ENCODE results near the gene MRC2. TPM values are rescaled to one million over a fixed set of nuclear protein-coding genes. Genes with fewer than 3 reads are reported as not detected.

MRC2 gene
- total RNA-seq, 2 donors from 2014 or later = 184 to 242 TPM

GRCh38 chr17:62655656-62656055, 28.2 kb downstream of the MRC2 start:
- Histone ChIP-seq H3K36me3 (no peaks in the 10 kb centered on the region), H3K27me3 (replicated peaks; ENCODE audit: insufficient read depth) (no peaks in the 10 kb centered on the region), H3K4me1 (ENCODE audit: control insufficient read depth in 1 of 2, low read depth in 2 of 2) (peaks cover 9 to 32% of the 10 kb centered on the region in 2 donors), H3K27ac (no peak overlapping the region), H3K4me3 (no peak overlapping the region), H3K9me3 (peaks cover 5% of the 10 kb centered on the region)
- ATAC-seq (ENCODE audit: insufficient number of reproducible peaks, low FRiP score, low read depth) (no peak), DNase-seq (ENCODE audit: low spot score) (no peak)
- no peak for TF ChIP-seq CTCF (IDR thresholded peaks at IDR 0.05)

- DNase-seq (ENCODE audit: low spot score) (no peak), ATAC-seq (ENCODE audit: insufficient number of reproducible peaks, low FRiP score, low read depth) (no peak)
- peaks cover 9% of the 10 kb centered on the region for H3K9me3 ChIP-seq
- no peak overlapping the region for H3K4me3 ChIP-seq
- no peaks in the 10 kb centered on the region for H3K36me3 ChIP-seq
- H3K4me1 ChIP-seq (ENCODE audit: control insufficient read depth in 1 of 2, low read depth in 2 of 2) = peaks cover 9 to 28% of the 10 kb centered on the region in 2 donors
- H3K27me3 ChIP-seq (replicated peaks; ENCODE audit: insufficient read depth) = no peaks in the 10 kb centered on the region
- TF ChIP-seq CTCF (IDR thresholded peaks at IDR 0.05) = no peak
- no peak overlapping the region for H3K27ac ChIP-seq
Observed at GRCh38 chr17:62656446-62656845, 29.0 kb downstream of the MRC2 start.

- peaks cover 9 to 20% of the 10 kb centered on the region in 2 donors for H3K4me1 ChIP-seq (ENCODE audit: control insufficient read depth in 1 of 2, low read depth in 2 of 2)
- DNase-seq (ENCODE audit: low spot score) (no peak), ATAC-seq (ENCODE audit: insufficient number of reproducible peaks, low FRiP score, low read depth) (no peak)
- H3K27ac ChIP-seq = no peak overlapping the region
- no peaks in the 10 kb centered on the region for H3K27me3 ChIP-seq (replicated peaks; ENCODE audit: insufficient read depth)
- H3K36me3 ChIP-seq = no peaks in the 10 kb centered on the region
- H3K4me3 ChIP-seq = no peak overlapping the region
- peaks cover 9% of the 10 kb centered on the region for H3K9me3 ChIP-seq
- TF ChIP-seq CTCF (IDR thresholded peaks at IDR 0.05) = no peak
Observed at GRCh38 chr17:62657145-62657665, 29.7 kb downstream of the MRC2 start.

- no peak for TF ChIP-seq CTCF (IDR thresholded peaks at IDR 0.05)
- H3K36me3 ChIP-seq = no peaks in the 10 kb centered on the region
- no peak overlapping the region for H3K27ac ChIP-seq
- H3K4me3 ChIP-seq = no peak overlapping the region
- H3K9me3 ChIP-seq = peaks cover 9% of the 10 kb centered on the region
- ATAC-seq (ENCODE audit: insufficient number of reproducible peaks, low FRiP score, low read depth) = no peak
- no peaks in the 10 kb centered on the region for H3K27me3 ChIP-seq (replicated peaks; ENCODE audit: insufficient read depth)
- DNase-seq (ENCODE audit: low spot score) = no peak
- peaks cover 9 to 21% of the 10 kb centered on the region in 2 donors for H3K4me1 ChIP-seq (ENCODE audit: control insufficient read depth in 1 of 2, low read depth in 2 of 2)
Observed at GRCh38 chr17:62657690-62658089, 30.2 kb downstream of the MRC2 start.

GRCh38 chr17:62658136-62658920, 30.9 kb downstream of the MRC2 start:
- H3K4me1 ChIP-seq (ENCODE audit: control insufficient read depth in 1 of 2, low read depth in 2 of 2) = peaks cover 7 to 18% of the 10 kb centered on the region in 2 donors
- ATAC-seq (ENCODE audit: insufficient number of reproducible peaks, low FRiP score, low read depth) (no peak), DNase-seq (ENCODE audit: low spot score) (no peak)
- no peaks in the 10 kb centered on the region for H3K36me3 ChIP-seq
- no peak for TF ChIP-seq CTCF (IDR thresholded peaks at IDR 0.05)
- H3K27me3 ChIP-seq (replicated peaks; ENCODE audit: insufficient read depth) = no peaks in the 10 kb centered on the region
- no peak overlapping the region for H3K4me3 ChIP-seq
- H3K27ac ChIP-seq = no peak overlapping the region
- peaks cover 9% of the 10 kb centered on the region for H3K9me3 ChIP-seq

All from thoracic aorta (tissue), 2 donors.